AG10803 (cell line): ENCODE results near the gene FMNL3.

Experiments used
- DNase-seq: peaks from one replicate; pipeline ENCODE4 v3.0.0; 2010; ENCODE audit warnings: low read depth
- H3K4me3 ChIP-seq: 2 replicates; pipeline ENCODE4 v1.5.1; 2011; ENCODE audit warnings: mild to moderate bottlenecking, low read length, control low read depth
- TF ChIP-seq, protein P1 (sequence below): conservative IDR thresholded peaks from 2 replicates; pipeline ENCODE4 v1.5.1; 2011; ENCODE audit warnings: mild to moderate bottlenecking, low read length, control low read depth, inconsistent platforms

The FMNL3 gene, protein sequence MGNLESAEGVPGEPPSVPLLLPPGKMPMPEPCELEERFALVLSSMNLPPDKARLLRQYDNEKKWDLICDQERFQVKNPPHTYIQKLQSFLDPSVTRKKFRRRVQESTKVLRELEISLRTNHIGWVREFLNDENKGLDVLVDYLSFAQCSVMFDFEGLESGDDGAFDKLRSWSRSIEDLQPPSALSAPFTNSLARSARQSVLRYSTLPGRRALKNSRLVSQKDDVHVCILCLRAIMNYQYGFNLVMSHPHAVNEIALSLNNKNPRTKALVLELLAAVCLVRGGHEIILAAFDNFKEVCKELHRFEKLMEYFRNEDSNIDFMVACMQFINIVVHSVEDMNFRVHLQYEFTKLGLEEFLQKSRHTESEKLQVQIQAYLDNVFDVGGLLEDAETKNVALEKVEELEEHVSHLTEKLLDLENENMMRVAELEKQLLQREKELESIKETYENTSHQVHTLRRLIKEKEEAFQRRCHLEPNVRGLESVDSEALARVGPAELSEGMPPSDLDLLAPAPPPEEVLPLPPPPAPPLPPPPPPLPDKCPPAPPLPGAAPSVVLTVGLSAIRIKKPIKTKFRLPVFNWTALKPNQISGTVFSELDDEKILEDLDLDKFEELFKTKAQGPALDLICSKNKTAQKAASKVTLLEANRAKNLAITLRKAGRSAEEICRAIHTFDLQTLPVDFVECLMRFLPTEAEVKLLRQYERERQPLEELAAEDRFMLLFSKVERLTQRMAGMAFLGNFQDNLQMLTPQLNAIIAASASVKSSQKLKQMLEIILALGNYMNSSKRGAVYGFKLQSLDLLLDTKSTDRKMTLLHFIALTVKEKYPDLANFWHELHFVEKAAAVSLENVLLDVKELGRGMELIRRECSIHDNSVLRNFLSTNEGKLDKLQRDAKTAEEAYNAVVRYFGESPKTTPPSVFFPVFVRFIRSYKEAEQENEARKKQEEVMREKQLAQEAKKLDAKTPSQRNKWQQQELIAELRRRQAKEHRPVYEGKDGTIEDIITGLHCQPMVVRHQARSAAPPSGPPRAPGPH

DNA sequence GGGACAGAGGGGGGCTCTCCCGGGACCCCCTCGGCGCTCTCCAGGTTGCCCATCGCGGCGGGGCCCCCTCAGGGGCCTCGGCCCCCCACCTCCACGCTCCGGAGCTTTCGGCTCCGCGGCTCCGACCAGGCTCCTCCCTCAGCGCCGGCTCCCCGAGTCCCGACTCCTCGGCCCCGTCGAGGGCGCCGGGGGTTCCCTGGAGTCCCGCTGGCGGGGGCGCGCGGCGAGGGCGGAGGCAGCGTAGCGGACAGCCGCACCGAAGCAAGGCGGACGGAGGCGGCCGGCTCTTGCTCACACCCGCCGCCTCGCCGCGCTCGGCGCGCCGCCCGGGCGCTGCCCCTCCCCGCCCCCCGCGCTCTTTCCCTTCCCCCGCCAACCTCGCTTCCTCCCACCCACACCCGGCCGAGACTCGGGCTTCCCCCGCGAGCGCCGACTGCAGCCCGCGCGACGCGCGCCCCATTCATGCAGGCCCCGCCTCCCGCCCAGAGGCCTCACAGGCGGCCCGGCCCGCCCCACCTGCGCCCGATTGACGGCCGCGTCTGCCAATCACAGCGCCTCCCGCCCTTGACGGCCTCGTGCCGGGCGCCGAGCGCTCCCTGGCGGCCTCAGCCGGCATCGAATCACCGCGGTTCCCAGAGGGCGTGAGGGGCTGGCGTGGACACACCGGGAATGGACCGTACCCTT is at the start of gene FMNL3:
Gene FMNL3, minus strand, starts transcription at position 278 of the 684 bp plus-strand sequence. Its CDS starts 225 bp downstream, at position 53.
- peak; percentile 96 for DNase-seq
- H3K4me3 ChIP-seq, result peak within 1 kb of the TSS; percentile 84
- TF ChIP-seq, protein P1, sequence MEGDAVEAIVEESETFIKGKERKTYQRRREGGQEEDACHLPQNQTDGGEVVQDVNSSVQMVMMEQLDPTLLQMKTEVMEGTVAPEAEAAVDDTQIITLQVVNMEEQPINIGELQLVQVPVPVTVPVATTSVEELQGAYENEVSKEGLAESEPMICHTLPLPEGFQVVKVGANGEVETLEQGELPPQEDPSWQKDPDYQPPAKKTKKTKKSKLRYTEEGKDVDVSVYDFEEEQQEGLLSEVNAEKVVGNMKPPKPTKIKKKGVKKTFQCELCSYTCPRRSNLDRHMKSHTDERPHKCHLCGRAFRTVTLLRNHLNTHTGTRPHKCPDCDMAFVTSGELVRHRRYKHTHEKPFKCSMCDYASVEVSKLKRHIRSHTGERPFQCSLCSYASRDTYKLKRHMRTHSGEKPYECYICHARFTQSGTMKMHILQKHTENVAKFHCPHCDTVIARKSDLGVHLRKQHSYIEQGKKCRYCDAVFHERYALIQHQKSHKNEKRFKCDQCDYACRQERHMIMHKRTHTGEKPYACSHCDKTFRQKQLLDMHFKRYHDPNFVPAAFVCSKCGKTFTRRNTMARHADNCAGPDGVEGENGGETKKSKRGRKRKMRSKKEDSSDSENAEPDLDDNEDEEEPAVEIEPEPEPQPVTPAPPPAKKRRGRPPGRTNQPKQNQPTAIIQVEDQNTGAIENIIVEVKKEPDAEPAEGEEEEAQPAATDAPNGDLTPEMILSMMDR, result peak; percentile 74

DNA sequence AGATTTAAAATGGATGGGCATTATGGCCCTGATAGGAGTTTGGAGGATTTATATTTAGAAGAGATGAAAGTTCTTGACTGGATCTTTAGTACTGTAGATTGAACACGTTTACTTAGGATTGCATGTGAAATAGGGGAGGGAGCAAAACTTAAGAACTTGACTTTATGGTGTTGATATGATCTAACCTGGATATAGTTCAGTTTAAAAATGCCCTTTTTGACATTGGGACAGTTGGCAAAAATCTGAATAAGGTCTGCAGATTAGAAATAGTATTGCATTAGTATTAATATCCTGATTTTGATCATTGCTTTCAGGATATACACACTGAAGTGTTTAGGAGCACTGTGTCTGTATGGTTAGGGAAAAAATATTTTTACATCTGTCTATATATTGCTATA is 43.8 kb upstream of the FMNL3 start:
- no peak for DNase-seq
- TF ChIP-seq, protein P1, result no peak
- H3K4me3 ChIP-seq, result no peak overlapping the region

DNA sequence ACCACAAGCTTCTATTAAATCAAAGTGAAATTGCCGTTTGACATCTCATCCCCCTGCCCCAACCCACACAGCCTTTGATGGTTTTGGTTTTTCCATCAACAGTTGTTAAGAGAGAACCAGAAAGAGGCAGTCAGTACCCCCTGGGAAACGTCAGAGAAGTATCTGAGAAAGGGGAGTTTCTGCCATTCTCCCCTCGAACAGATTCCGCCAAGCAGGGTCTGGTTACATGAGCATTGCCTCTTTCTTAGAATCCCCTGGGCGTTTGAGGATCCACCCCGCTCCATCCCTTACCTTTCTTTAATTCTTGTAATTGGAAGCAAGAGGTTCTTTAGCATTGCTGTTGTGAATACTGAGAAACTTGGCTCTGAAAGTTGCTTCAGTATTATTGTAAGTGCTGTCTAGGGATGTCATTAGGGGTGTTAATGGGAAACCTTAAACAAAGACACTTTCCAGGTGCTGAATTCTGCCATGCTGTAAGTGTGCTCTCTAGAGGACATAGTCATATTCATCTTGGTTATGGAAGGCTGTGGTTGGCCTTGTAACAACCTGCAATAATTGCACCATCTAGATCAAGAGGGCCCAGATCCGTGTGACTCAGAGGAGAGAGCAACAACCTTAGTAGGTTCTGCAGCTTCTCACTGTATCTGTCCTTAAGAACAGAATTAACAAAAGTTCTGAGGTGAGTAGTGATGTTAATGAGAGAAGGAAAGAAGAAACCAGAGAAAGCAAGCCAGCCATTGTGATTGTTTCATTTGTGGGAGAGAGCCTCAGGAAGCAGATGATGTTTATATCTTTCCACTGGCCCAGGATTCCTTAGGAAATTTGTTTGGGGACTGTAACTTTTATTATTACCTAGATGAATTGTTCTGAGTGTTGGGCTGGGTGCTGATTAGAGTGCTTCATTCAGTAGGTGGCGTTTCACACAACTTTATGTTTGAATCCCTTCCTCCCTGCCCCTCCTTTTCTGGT is 43.1 kb upstream of the FMNL3 start:
- peak; percentile 86 for DNase-seq
- no peak overlapping the region for H3K4me3 ChIP-seq
- TF ChIP-seq, protein P1, result 0 out of 2 replicates have a peak, but pooled peaks have one; percentile 6

DNA sequence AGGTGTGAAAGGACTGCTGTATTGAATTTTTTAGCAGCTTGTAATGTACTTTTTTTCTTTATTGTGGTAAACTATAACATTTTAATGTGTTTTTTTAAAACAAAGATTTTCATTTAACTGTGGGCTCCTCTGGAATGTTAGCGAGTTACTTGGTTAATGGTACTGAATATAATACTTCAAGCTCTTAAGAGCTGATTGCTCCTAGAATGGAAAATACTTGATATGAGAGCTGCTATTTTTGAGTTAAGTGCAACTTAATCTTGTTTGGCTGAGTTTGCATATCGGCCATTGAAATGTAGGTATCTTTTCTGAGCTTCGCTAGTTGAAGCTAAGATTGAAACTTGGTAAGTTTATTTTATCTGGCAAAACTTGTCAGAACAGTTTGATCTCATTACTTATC is 41.6 kb upstream of the FMNL3 start:
- no peak for DNase-seq
- TF ChIP-seq, protein P1, result no peak
- H3K4me3 ChIP-seq, result no peak overlapping the region

DNA sequence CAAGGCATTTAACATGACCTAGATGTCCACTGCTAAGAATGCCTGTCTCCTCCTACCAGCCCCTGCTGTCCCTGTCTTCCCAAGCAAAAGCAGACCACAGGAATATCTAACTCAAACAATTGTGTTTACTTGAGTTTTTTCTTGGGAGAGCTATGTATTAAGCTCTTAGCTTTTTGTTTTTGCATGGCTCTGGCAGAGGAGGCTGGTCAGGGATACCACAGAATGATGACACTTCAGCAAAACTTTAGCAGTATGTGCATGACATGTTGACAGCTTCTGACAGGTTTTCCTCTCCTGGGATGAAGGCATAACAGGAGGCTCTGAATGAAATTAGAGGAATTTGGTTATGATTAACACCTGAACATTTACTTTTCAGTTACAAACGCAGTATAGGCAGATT is 41.1 kb upstream of the FMNL3 start:
- H3K4me3 ChIP-seq, result no peak overlapping the region
- TF ChIP-seq, protein P1, result no peak
- DNase-seq, result peak; percentile 40
